IMR-90 (cell line): ENCODE data around the gene C1orf105. TPM values are rescaled to one million over a fixed set of nuclear protein-coding genes. Genes with fewer than 3 reads are reported as not detected.
A peak's percentile ranks its signal among the peaks of the same experiment; 100 is the strongest.

ENCODE experiments used
- ATAC-seq: fragments of 200-7000 bp; cut with Tn5 transposase; 2 replicates; pipeline ENCODE4 v1.9.1; 2020; ENCODE audit warnings: low read depth, mild to moderate bottlenecking, moderate library complexity
- BruUV-seq: library from RNA; stranded (reverse); fragments of 400-500 nt; replicated peaks from 2 replicates; lab custom pipeline; 2021; lab: Mats Ljungman, UMichigan
- CTCF ChIA-PET: fragments of 300-600 bp; formaldehyde crosslinking; extraction: SDS; loops from one replicate; lab custom pipeline; 2021; ENCODE audit warnings: antibody characterized with exemption; lab: Yijun Ruan, JAX
- POLR2A ChIA-PET: fragments of 300-600 bp; sonication (Branson Sonifier 250); formaldehyde crosslinking; loops from one replicate; lab custom pipeline; 2022; ENCODE audit warnings: antibody characterized with exemption; ENCODE audit not compliant: unreplicated experiment; lab: Charles Lee
- DNase-seq: peaks from one replicate; pipeline ENCODE4 v3.0.0; 2013
- H2AFZ ChIP-seq: replicated peaks from 2 replicates; pipeline ENCODE3; 2013; ENCODE audit warnings: low read length, mild to moderate bottlenecking; ENCODE audit not compliant: poor library complexity
- H2AK5ac ChIP-seq: 2 replicates; pipeline ENCODE4 v1.6.1; 2013; ENCODE audit warnings: low read depth, low read length, inconsistent platforms
- H2AK9ac ChIP-seq: replicated peaks from 2 replicates; pipeline ENCODE3; 2013; ENCODE audit warnings: mild to moderate bottlenecking, low read depth, low read length, moderate library complexity; ENCODE audit not compliant: poor library complexity
- H2BK120ac ChIP-seq: 2 replicates; pipeline ENCODE4 v1.6.1; 2013; ENCODE audit warnings: low read depth, low read length, inconsistent platforms
- H2BK15ac ChIP-seq: 3 replicates; pipeline ENCODE4 v1.6.1; 2013; ENCODE audit warnings: low read depth, low read length, inconsistent platforms
- H2BK20ac ChIP-seq: 2 replicates; pipeline ENCODE4 v1.6.1; 2013; ENCODE audit warnings: low read depth, mild to moderate bottlenecking, inconsistent platforms, low read length, moderate library complexity
- H2BK5ac ChIP-seq: 2 replicates; pipeline ENCODE4 v1.6.1; 2013; ENCODE audit warnings: mild to moderate bottlenecking, low read depth, low read length, inconsistent platforms; ENCODE audit not compliant: poor library complexity, severe bottlenecking
- H3K14ac ChIP-seq: replicated peaks from 2 replicates; pipeline ENCODE4 v1.6.1; 2013; ENCODE audit warnings: low read depth, low read length, inconsistent platforms
- H3K18ac ChIP-seq: 2 replicates; pipeline ENCODE4 v1.6.1; 2013; ENCODE audit warnings: low read depth, low read length, control low read depth
- H3K23ac ChIP-seq: 2 replicates; pipeline ENCODE4 v1.6.1; 2013; ENCODE audit warnings: low read depth, low read length, inconsistent platforms
- H3K27ac ChIP-seq: 2 replicates; pipeline ENCODE4 v1.5.1; 2013; ENCODE audit warnings: mild to moderate bottlenecking, control low read depth, low read length; ENCODE audit not compliant: insufficient read depth
- H3K27me3 ChIP-seq: 2 replicates; pipeline ENCODE4 v1.6.1; 2013; ENCODE audit warnings: low read length; ENCODE audit not compliant: control insufficient read depth, insufficient read depth
- H3K36me3 ChIP-seq: 2 replicates; pipeline ENCODE4 v1.6.1; 2013; ENCODE audit warnings: low read length, mixed read lengths; ENCODE audit not compliant: control insufficient read depth, insufficient read depth
- H3K4ac ChIP-seq: 2 replicates; pipeline ENCODE4 v1.6.1; 2013; ENCODE audit warnings: low read depth, low read length, inconsistent platforms
- H3K4me1 ChIP-seq: 2 replicates; pipeline ENCODE4 v1.6.1; 2013; ENCODE audit warnings: low read length, mixed read lengths; ENCODE audit not compliant: control insufficient read depth, insufficient read depth
- H3K4me2 ChIP-seq: 2 replicates; pipeline ENCODE4 v1.6.1; 2013; ENCODE audit warnings: low read depth, mild to moderate bottlenecking, control low read depth, low read length, moderate library complexity
- H3K4me3 ChIP-seq: 2 replicates; pipeline ENCODE4 v1.5.1; 2013; ENCODE audit warnings: low read depth, mild to moderate bottlenecking, control low read depth, low read length, moderate library complexity; ENCODE audit not compliant: insufficient read depth
- H3K56ac ChIP-seq: 2 replicates; pipeline ENCODE4 v1.6.1; 2013; ENCODE audit warnings: low read length, inconsistent platforms; ENCODE audit not compliant: insufficient read depth; ENCODE audit errors: extremely low read depth
- H3K79me1 ChIP-seq, 2 experiments: 2 replicates each; pipeline ENCODE4 v1.6.1; 2013; ENCODE audit warnings: low read length in 2 of 2, inconsistent platforms in 1 of 2, low read depth in 1 of 2
- H3K9ac ChIP-seq: 2 replicates; pipeline ENCODE4 v1.6.1; 2013; ENCODE audit warnings: low read depth, low read length, control low read depth
- H3K9me1 ChIP-seq: 2 replicates; pipeline ENCODE4 v1.6.1; 2013; ENCODE audit warnings: low read length, inconsistent platforms; ENCODE audit not compliant: insufficient read depth
- H3K9me3 ChIP-seq: 2 replicates; pipeline ENCODE4 v1.6.1; 2013; ENCODE audit warnings: low read length; ENCODE audit not compliant: control insufficient read depth, insufficient read depth
- H4K20me1 ChIP-seq: 2 replicates; pipeline ENCODE4 v1.6.1; 2013; ENCODE audit warnings: low read length, inconsistent platforms; ENCODE audit not compliant: insufficient read depth
- H4K5ac ChIP-seq: 2 replicates; pipeline ENCODE4 v1.6.1; 2013; ENCODE audit warnings: mild to moderate bottlenecking, low read depth, low read length, control low read depth
- H4K8ac ChIP-seq, 2 experiments: 2 replicates each; pipeline ENCODE4 v1.6.1; 2013; ENCODE audit warnings: low read depth in 2 of 2, low read length in 2 of 2, control low read depth in 1 of 2, inconsistent platforms in 1 of 2
- H4K91ac ChIP-seq: 2 replicates; pipeline ENCODE4 v1.6.1; 2013; ENCODE audit warnings: low read depth, low read length, inconsistent platforms; ENCODE audit not compliant: insufficient read depth
- BHLHE40 ChIP-seq: fragments of 150-350 bp; IDR thresholded peaks from 2 replicates; pipeline ENCODE4 v1.6.1; 2016; ENCODE audit warnings: mild to moderate bottlenecking, low read depth, low read length
- CTCF ChIP-seq: conservative IDR thresholded peaks from 2 replicates; pipeline ENCODE4 v1.5.1; 2012; ENCODE audit warnings: mild to moderate bottlenecking, low read depth, low read length, improper control_type of control experiment
- FOS ChIP-seq: fragments of 150-350 bp; IDR thresholded peaks from 2 replicates; pipeline ENCODE4 v1.6.1; 2016; ENCODE audit warnings: low read depth, low read length
- WGBS, 2 experiments: methylation state at CpG; one replicate each; pipeline versions ENCODE4 v1.1.5 to v1.1.7; 2013; ENCODE audit warnings: missing lambda C conversion rate in 2 of 2; ENCODE audit not compliant: insufficient read length in 1 of 2; ENCODE audit errors: extremely low coverage in 2 of 2; 5-methylcytosine and 5-hydroxymethylcytosine counted together
- dilution Hi-C: fragments of 300-500 bp; cut with HindIII; formaldehyde crosslinking; loops from one replicate; pipeline ENCODE4 v1.14.3; 2018; ENCODE audit warnings: low sequenced_read_pairs; ENCODE audit not compliant: unreplicated experiment
- in situ Hi-C: fragments of 300-500 bp; cut with MboI; formaldehyde crosslinking; loops from 3 replicates; pipeline ENCODE4 v1.14.3; 2019; ENCODE audit warnings: low sequenced_read_pairs, inconsistent platforms, mixed read lengths
- intact Hi-C: fragments of 100-400 bp; cut with micrococcal nuclease; formaldehyde crosslinking; loops from 2 replicates; pipeline ENCODE4 v1.10.0; 2022
- polyA plus RNA-seq, 3 experiments: library from polyadenylated mRNA; depleted of rRNA; stranded (reverse); fragments of >200 nt; gene quantifications; 2 replicates each; pipeline ENCODE4 v1.2.3, GENCODE V29; 2012; ENCODE audit warnings: low replicate concordance in 1 of 3
- total RNA-seq: library from RNA; depleted of rRNA; stranded (reverse); fragments of >200 nt; gene quantifications from 2 replicates; pipeline ENCODE4 v1.2.3, GENCODE V29; 2012

The C1orf105 gene
- total and polyA plus RNA-seq, 2 of the 4 experiments (the other 2 are of a cell fraction) = not detected

GRCh38 chr1:172397221-172397620 lies 23.3 kb upstream of the C1orf105 start:
- no CpG with 5 or more reads among the region's 3 CpGs for WGBS, 2 experiments
- POLR2A ChIA-PET = no interaction called here

More at GRCh38 chr1:172397221-172397620, 23.3 kb upstream of the C1orf105 start:
- Histone ChIP-seq H3K9me1 (no peaks in the 10 kb centered on the region), H3K18ac (no peak overlapping the region), H3K4me2 (no peak overlapping the region), H3K4ac (no peak overlapping the region), H3K4me1 (peaks cover 4% of the 10 kb centered on the region), H3K23ac (no peak overlapping the region), H4K8ac (no peak overlapping the region), H3K36me3 (no peaks in the 10 kb centered on the region), H3K9ac (no peak overlapping the region), H3K27me3 (no peaks in the 10 kb centered on the region), H2AK5ac (no peak overlapping the region), H4K91ac (no peak overlapping the region), H2BK20ac (no peak overlapping the region), H4K5ac (no peak overlapping the region), H3K4me3 (no peak overlapping the region), H2AFZ (no peak overlapping the region), H3K79me1 (no peaks in the 10 kb centered on the region), H2BK15ac (no peak overlapping the region), H2BK120ac (no peak overlapping the region), H3K14ac (no peak overlapping the region), H2AK9ac (no peak overlapping the region), H3K56ac (no peak overlapping the region), H4K20me1 (no peaks in the 10 kb centered on the region), H3K27ac (no peak overlapping the region), H2BK5ac (no peak overlapping the region), H3K9me3 (no peaks in the 10 kb centered on the region)
- dilution Hi-C loops = no loop called here
- in situ Hi-C loops = loop anchor here (10.0 kb wide), 1 partner anchor 252 kb away; no protein-coding TSS in a partner anchor
- BruUV-seq = no TSS peak
- ATAC-seq = no peak
- intact Hi-C loops = loop anchor here (5.0 kb wide), 2 partner anchors 125 to 140 kb away; no protein-coding TSS in a partner anchor
- peak; percentile 75 for DNase-seq
- CTCF ChIA-PET = no interaction called here
- TF ChIP-seq CTCF = no peak
- TF ChIP-seq FOS = peak; percentile 52; the same call in 1 of the 2 replicates
- TF ChIP-seq BHLHE40 = no peak
